Adrenal gland (tissue), 12 donors: ENCODE measurements around the gene GDAP2. TPM values are rescaled to one million over a fixed set of nuclear protein-coding genes. Genes with fewer than 3 reads are reported as not detected.

Experiments
- DNase-seq, 7 donors: peaks; one replicate each; pipeline ENCODE4 v3.0.0-alpha.2; 2019 to 2020
- H3K27ac ChIP-seq, 5 donors: fragments of 200-600 bp; sonication (generic) in 4 of 5; 1 replicate in 3 of 5; 2 replicates in 2 of 5; pipeline versions ENCODE4 v1.5.1 to v1.8.0; 2016 to 2020; ENCODE audit warnings: mild to moderate bottlenecking in 1 of 5
- H3K27me3 ChIP-seq: fragments of 200-600 bp; 2 replicates; pipeline ENCODE4 v1.8.0; 2021
- H3K36me3 ChIP-seq, 2 donors: fragments of 200-600 bp; replicated peaks in 1 of 2; 1 replicate in 1 of 2; 2 replicates in 1 of 2; pipeline versions ENCODE4 v1.5.1 to v1.8.0; 2018 to 2022
- H3K4me1 ChIP-seq, 2 donors: fragments of 200-600 bp; replicated peaks in 1 of 2; 1 replicate in 1 of 2; 2 replicates in 1 of 2; pipeline versions ENCODE4 v1.5.1 to v1.8.0; 2018 to 2021
- H3K4me3 ChIP-seq, 4 donors: fragments of 200-600 bp; sonication (generic) in 3 of 4; one replicate each; pipeline ENCODE4 v1.5.1; 2016 to 2018
- H3K9me3 ChIP-seq, 3 donors: fragments of 200-600 bp; sonication (generic) in 1 of 3; replicated peaks in 1 of 3; 1 replicate in 2 of 3; 2 replicates in 1 of 3; pipeline versions ENCODE4 v1.5.1 to v1.8.0; 2016 to 2021
- POLR2A ChIP-seq, 2 donors: fragments of 450-650 bp; IDR thresholded peaks; one replicate each; pipeline ENCODE4 v1.6.1; 2017; ENCODE audit warnings: antibody characterized with exemption in 2 of 2, mild to moderate bottlenecking in 2 of 2, moderate library complexity in 1 of 2
- WGBS, 4 donors: extraction: QIAGEN DNeasy Blood & Tissue Kit in 2 of 4; methylation state at CpG; one replicate each; pipeline versions ENCODE4 v1.1.5 to v1.1.7; 2013 to 2017; 5-methylcytosine and 5-hydroxymethylcytosine counted together
- intact Hi-C, 2 donors: fragments of 100-400 bp; cut with DNase I; formaldehyde crosslinking; loops; one replicate each; pipeline versions ENCODE4 v1.14.1 to v1.15.0; 2022 to 2023
- polyA plus RNA-seq, 3 donors: library from polyadenylated mRNA; stranded (reverse); fragments of 200-250 nt in 2 of 3; fragments of 350-450 nt in 1 of 3; fragmentation: Illumina TruSeq in 1 of 3; extraction: RNeasy Lipid Tissue Mini Kit (QIAGEN cat#74804) in 1 of 3; gene quantifications; one replicate each; pipeline ENCODE4 v1.2.3, GENCODE V29; 2013 to 2014
- total RNA-seq, 9 donors: library from RNA; depleted of rRNA in 4 of 9; stranded (reverse); fragments of >200 nt in 4 of 9; fragments of 120-200 nt in 1 of 9; fragmentation: NEBNext Ultra II Directional in 1 of 9; extraction: Animal tissue kit (Norgen Biotek cat#: 25700) in 1 of 9; gene quantifications; one replicate each; pipeline versions ENCODE4 v1.1.0 to v1.2.4, GENCODE V29; 2013 to 2023
- TF ChIP-seq, protein P1 (sequence below), 6 experiments: fragments of 450-650 bp in 4 of 6; fragments of 200-600 bp in 2 of 6; sonication (generic) in 1 of 6; IDR thresholded peaks; 1 replicate in 5 of 6; 2 replicates in 1 of 6; pipeline versions ENCODE4 v1.5.1 to v1.8.0; 2016 to 2021; ENCODE audit warnings: antibody characterized with exemption in 6 of 6, mild to moderate bottlenecking in 2 of 6, moderate library complexity in 1 of 6
- donor health status: healthy with polysubstance abuse.
- donor health status: Bipolar disorder and iron deficiency.
- donor health status: DM: yes; HTN: yes; CAD: no.
- donor health status: DM: no; HTN: no; CAD: no.
- donor health status: DM: no; HTN: no; CAD: no.
- donor health status: DM: yes; HTN: yes; CAD: no.

GDAP2 gene
- total and polyA plus RNA-seq, 12 donors, result 2.2 to 34.2 (median 22.4) TPM

DNA sequence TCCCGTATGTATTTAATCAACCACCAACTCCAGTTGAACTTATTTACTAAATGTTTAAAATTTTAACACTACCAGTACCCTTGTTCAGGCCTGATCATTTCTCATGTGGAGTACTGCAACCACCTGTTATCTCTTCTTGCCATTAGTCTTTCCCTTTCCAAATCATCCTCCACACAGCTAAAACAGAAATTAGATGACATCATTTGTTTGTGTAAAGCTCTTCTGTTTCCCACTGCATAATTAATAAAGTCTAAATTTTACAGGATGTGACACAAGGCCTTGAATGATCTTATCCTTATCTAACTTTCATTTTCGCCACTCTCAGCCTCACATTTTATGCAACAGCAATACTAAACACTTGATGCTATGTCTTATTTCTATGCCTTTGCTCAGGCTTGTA, 24.4 kb downstream of the GDAP2 start:
- peaks cover 0 to 37% of the 10 kb centered on the region in 2 donors for H3K36me3 ChIP-seq
- WGBS, 4 donors, result 81 to 90% (median 82%) methylated on average over 2 of the region's 2 CpGs
- intact Hi-C loops, result no loop called here

DNA sequence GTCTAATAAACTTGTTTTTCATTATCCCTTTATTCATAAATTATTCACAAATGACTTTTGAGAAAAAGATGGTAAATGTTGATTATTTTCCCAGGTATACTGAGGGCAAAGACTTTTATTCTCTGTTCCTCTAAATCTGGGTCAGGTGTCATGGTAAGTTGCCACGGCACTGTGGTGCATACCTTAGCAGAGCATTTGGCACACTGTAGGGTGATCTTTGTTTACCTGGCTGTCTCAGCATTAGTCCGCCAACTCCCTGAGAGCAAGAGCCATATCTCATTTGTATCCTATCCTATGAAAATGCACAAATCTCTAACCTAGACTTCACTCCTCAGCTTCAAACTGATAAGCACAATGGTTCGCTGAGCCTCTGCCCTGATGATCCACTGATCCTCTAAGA, 24.9 kb downstream of the GDAP2 start:
- peaks cover 0 to 38% of the 10 kb centered on the region in 2 donors for H3K36me3 ChIP-seq
- no peaks in the 10 kb centered on the region for H3K27me3 ChIP-seq
- TF ChIP-seq, protein P1, sequence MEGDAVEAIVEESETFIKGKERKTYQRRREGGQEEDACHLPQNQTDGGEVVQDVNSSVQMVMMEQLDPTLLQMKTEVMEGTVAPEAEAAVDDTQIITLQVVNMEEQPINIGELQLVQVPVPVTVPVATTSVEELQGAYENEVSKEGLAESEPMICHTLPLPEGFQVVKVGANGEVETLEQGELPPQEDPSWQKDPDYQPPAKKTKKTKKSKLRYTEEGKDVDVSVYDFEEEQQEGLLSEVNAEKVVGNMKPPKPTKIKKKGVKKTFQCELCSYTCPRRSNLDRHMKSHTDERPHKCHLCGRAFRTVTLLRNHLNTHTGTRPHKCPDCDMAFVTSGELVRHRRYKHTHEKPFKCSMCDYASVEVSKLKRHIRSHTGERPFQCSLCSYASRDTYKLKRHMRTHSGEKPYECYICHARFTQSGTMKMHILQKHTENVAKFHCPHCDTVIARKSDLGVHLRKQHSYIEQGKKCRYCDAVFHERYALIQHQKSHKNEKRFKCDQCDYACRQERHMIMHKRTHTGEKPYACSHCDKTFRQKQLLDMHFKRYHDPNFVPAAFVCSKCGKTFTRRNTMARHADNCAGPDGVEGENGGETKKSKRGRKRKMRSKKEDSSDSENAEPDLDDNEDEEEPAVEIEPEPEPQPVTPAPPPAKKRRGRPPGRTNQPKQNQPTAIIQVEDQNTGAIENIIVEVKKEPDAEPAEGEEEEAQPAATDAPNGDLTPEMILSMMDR (IDR thresholded peaks at IDR 0.05), result no peak
- no peak for TF ChIP-seq POLR2A (IDR thresholded peaks at IDR 0.05)
- WGBS, 4 donors, result 92 to 99% (median 96%) methylated on average over 3 of the region's 3 CpGs
- no peak overlapping the region for H3K4me3 ChIP-seq
- intact Hi-C loops, result no loop called here
- no peak overlapping the region for H3K27ac ChIP-seq
- DNase-seq, result no peak
- no peaks in the 10 kb centered on the region for H3K9me3 ChIP-seq
- H3K4me1 ChIP-seq, result no peaks in the 10 kb centered on the region

More for the DNA sequence above, 24.4 kb downstream of the GDAP2 start:
- Histone ChIP-seq H3K4me1 (no peaks in the 10 kb centered on the region), H3K27me3 (no peaks in the 10 kb centered on the region), H3K4me3 (no peak overlapping the region), H3K27ac (no peak overlapping the region), H3K9me3 (no peaks in the 10 kb centered on the region)
- no peak for TF ChIP-seq POLR2A (IDR thresholded peaks at IDR 0.05)
- TF ChIP-seq, protein P1 (IDR thresholded peaks at IDR 0.05), result no peak
- no peak for DNase-seq

DNA sequence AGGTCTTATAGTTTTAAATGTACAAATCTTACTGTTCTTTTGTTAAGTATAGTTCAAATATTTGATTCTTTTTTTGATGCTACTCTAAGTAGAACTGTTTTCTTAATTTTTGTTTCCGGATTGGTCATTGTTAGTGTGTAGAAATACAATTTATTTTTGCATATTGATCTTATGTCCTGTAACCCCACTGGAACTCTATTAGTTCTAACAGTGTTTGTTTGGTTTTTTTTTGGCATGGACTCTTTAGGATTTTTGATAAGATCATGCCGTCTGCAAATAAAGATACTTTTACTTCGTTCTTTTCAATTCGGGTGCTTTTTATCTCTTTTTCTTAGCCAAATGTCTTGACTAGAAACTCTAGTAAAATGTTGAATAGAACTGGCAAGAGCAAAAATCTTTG, 26.5 kb downstream of the GDAP2 start:
- WGBS, 4 donors, result 92 to 98% (median 93%) methylated on average over 4 of the region's 4 CpGs
- Histone ChIP-seq H3K4me3 (no peak overlapping the region), H3K27ac (no peak overlapping the region)

DNA sequence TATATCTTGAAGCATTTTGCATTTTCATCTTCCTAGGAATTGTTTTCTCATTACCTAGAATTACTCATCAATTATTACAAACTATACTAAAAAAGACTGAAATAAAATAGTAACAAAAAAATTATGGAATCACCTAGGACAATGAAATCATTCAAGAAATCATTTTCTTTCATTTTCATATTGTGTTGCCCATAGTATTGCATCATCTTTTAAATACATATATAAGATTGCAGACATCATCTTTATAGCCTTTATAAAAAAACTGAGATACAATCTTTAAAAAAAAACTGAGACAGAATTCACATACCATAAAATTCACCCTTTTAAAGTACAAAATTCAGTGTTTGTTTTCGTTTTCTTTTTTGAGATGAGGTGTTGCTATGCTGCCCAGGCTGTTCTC, 29.6 kb downstream of the GDAP2 start:
- Histone ChIP-seq H3K4me1 (peaks cover 0 to 2% of the 10 kb centered on the region in 2 donors), H3K27ac (no peak overlapping the region), H3K9me3 (no peaks in the 10 kb centered on the region), H3K4me3 (no peak overlapping the region), H3K36me3 (peaks cover 0 to 50% of the 10 kb centered on the region in 2 donors), H3K27me3 (no peaks in the 10 kb centered on the region)
- intact Hi-C loops, result loop anchor here in 1 of 2 donors (10.0 kb wide), 1 partner anchor 365 kb away; no protein-coding TSS in a partner anchor
- 91 to 100% (median 94%) methylated on average over 1 of the region's 1 CpG for whole genome bisulfite sequencing, 4 donors
- no peak for TF ChIP-seq POLR2A (IDR thresholded peaks at IDR 0.05)
- TF ChIP-seq, protein P1 (IDR thresholded peaks at IDR 0.05), result no peak
- DNase-seq, result no peak

More for the DNA sequence above, 26.5 kb downstream of the GDAP2 start:
- no peak for TF ChIP-seq POLR2A (IDR thresholded peaks at IDR 0.05)
- TF ChIP-seq, protein P1 (IDR thresholded peaks at IDR 0.05), result no peak
- no peaks in the 10 kb centered on the region for H3K27me3 ChIP-seq
- intact Hi-C loops, result no loop called here
- H3K36me3 ChIP-seq, result peaks cover 0 to 48% of the 10 kb centered on the region in 2 donors
- no peaks in the 10 kb centered on the region for H3K9me3 ChIP-seq
- DNase-seq, result no peak
- H3K4me1 ChIP-seq, result no peaks in the 10 kb centered on the region
